HUES48 (cell line): Measurements from ENCODE around the gene SERPINA3.
"Not testable (repeated sequence)": the region's sequence is repeated elsewhere in the genome, so short reads cannot be mapped to it uniquely, and the experiment has no call there.

Source experiments
- H3K27ac ChIP-seq: one replicate; pipeline ENCODE4 v1.7.0; 2013; ENCODE audit warnings: low read depth, low read length, inconsistent platforms
- H3K27me3 ChIP-seq: 2 replicates; pipeline ENCODE4 v1.6.1; 2013; ENCODE audit warnings: mild to moderate bottlenecking, low read length; ENCODE audit not compliant: control insufficient read depth, insufficient read depth
- H3K36me3 ChIP-seq: 2 replicates; pipeline ENCODE4 v1.6.1; 2013; ENCODE audit warnings: low read length; ENCODE audit not compliant: control insufficient read depth, insufficient read depth
- H3K4me1 ChIP-seq: 2 replicates; pipeline ENCODE4 v1.6.1; 2013; ENCODE audit warnings: mild to moderate bottlenecking, low read length; ENCODE audit not compliant: control insufficient read depth, insufficient read depth
- H3K4me3 ChIP-seq: 2 replicates; pipeline ENCODE4 v1.5.1; 2013; ENCODE audit warnings: mild to moderate bottlenecking, low read depth, low read length
- H3K9ac ChIP-seq: 2 replicates; pipeline ENCODE4 v1.6.1; 2013; ENCODE audit warnings: mild to moderate bottlenecking, low read depth, low read length, moderate library complexity
- H3K9me3 ChIP-seq: 2 replicates; pipeline ENCODE4 v1.6.1; 2013; ENCODE audit warnings: low read length; ENCODE audit not compliant: control insufficient read depth, insufficient read depth

SERPINA3 gene

DNA sequence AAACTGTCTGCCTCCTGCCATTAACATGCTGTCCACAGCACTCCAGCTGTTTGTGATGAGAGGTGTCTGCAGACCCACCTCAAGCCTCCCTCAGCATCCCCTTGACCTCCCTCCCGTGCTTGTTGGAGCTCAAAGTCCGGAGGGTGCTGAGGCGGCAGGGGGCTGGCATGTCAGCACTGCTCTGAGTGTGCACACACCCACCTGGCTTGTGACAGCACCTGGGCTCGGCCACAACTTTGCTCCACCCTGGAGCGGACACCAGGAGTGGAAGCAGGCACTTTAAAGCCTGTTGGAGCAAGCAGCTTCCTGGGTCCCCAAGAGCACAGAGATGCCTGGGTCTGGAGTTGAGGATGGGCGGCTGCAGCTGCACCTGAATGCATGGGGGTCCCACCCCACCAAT is 20.9 kb downstream of the SERPINA3 start:
- Histone ChIP-seq H3K9ac (no peak overlapping the region), H3K36me3 (no peaks in the 10 kb centered on the region), H3K27ac (no peak overlapping the region), H3K4me3 (no peak overlapping the region), H3K27me3 (no peaks in the 10 kb centered on the region), H3K4me1 (no peaks in the 10 kb centered on the region), H3K9me3 (no peaks in the 10 kb centered on the region)

DNA sequence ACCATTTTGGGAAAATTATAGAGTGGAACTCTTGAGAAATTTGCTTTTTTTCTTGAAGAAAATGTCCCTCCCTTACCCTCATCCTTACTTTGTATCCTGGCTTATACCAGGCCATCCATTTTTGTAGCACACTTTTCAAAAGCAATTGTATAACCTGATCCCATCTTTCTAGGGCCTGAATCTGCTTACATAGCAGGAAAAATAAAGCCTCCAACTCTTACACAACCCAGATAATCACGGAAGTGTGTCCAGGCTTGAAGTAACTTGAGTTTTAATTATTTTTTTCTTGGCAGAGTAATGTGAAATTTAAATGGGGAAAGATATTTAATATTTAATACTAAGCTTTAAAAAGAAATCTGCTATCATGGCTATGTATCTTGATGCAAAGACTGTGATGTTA is 23.0 kb downstream of the SERPINA3 start:
- no peak overlapping the region for H3K4me3 ChIP-seq
- no peaks in the 10 kb centered on the region for H3K36me3 ChIP-seq
- H3K9me3 ChIP-seq: no peaks in the 10 kb centered on the region
- H3K27me3 ChIP-seq: no peaks in the 10 kb centered on the region
- no peaks in the 10 kb centered on the region for H3K4me1 ChIP-seq
- no peak overlapping the region for H3K27ac ChIP-seq
- H3K9ac ChIP-seq: no peak overlapping the region

DNA sequence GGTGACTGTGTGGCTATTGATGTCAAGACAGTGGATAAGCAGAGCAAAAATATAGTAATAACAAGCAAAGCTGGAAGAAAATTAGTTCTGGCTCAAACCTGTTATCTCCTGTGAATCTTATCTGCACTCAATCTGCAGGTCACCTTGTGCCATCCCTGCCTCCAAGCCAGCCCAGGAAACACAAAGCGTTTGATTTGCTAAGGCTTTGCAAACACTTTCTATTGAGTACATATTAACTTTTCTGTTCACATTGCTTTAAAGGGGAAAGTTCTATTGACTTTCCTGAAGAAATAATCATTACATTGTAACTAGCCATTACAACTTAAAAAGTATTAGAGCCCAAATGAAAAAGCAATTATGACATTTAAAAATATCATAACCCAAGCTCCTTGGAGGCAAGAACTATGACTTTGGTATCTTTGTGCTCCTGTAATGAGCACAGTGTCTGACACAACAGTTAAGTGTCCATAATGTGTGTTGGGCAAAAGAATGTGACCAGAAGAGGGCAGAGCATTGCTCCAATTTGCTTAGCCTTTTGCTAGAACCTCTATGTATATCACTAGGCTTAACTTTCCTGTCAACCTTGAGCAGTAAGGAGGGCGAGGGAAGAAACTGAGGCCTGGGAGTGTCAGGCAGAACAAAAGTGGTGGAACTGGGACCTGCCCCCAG is 24.7 kb downstream of the SERPINA3 start:
- Histone ChIP-seq H3K9me3 (no peaks in the 10 kb centered on the region), H3K4me3 (no peak overlapping the region), H3K36me3 (no peaks in the 10 kb centered on the region), H3K27me3 (no peaks in the 10 kb centered on the region), H3K4me1 (no peaks in the 10 kb centered on the region), H3K9ac (no peak overlapping the region), H3K27ac (no peak overlapping the region)

DNA sequence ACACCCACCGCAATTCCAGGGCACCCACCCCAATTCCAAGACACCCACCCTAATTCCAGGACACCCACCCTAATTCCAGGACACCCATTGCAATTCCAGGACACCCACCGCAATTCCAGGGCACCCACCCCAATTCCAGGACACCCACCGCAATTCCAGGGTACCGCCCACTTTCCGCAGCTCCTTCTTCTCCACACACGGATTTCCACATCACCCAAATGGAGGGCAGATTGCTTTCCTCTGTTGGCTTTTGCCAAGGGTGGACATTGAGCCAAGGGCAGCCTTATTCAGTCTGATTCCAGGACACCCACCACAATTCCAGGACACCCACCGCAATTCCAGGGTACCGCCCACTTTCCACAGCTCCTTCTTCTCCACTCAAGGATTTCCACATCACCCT is 25.6 kb downstream of the SERPINA3 start:
- not testable (repeated sequence) for H3K36me3 ChIP-seq, H3K9ac ChIP-seq, H3K9me3 ChIP-seq, H3K27me3 ChIP-seq, H3K4me3 ChIP-seq, H3K27ac ChIP-seq, H3K4me1 ChIP-seq

DNA sequence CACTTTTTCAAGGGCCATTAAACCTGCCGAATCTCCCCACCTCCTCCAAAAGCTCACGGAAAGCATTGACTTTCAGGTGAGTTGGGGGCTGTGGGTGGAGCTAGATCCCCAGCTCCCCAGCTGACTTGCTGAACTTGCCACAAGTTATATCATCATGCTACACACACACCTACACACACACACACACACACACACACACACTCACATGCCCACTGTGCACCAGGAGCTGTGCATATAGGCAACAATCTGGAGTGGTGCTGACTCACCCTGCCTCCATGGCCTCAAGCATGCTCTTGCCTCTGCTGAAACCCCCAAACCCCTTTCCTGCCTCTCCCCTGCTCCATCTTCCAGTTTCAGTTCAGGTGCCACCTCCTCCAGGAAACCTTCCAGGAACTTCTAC is 26.1 kb downstream of the SERPINA3 start:
- Histone ChIP-seq H3K27ac (no peak overlapping the region), H3K27me3 (no peaks in the 10 kb centered on the region), H3K4me3 (no peak overlapping the region), H3K36me3 (no peaks in the 10 kb centered on the region), H3K4me1 (no peaks in the 10 kb centered on the region), H3K9ac (no peak overlapping the region), H3K9me3 (no peaks in the 10 kb centered on the region)

DNA sequence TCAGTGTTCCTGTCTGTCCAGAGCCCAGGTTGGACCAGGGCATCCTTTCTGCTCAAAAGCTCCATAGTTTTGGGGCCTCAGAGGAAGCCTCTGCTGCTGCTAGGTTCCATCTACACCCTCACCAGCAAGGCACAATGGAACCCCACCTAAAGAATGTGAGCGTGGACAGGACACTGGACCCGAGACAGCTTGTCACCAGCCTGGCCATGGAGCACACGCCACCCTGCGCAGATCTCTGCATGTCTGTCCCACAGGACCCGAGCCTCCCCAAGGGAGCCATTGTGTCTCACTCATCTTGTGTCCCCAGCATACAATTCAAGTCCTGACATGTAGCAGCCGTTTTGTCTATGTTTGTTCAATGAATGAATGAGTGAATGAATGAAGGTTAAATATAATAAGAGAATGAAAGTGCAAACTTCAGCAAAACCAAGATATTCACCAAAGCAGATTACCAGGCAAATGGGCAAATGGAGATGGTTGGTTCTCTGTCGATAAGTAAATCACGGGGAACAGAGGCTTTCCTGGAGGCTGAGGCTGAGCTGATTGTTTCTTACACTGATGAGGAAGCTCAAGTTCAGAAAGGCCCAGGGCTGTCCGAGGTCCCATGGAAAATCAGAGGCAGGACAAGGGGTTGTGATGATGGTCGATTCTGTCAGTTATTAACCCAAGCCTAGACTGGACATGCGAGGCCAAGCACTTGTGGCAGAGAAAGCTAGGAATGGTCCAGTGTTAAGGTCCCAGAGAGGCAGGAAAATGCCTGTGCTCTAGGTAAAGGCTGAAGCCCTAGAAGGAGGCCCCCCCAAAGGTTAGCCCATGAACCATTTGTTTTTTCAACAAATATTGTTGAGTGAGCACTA is 27.0 kb downstream of the SERPINA3 start:
- no peak overlapping the region for H3K4me3 ChIP-seq
- no peaks in the 10 kb centered on the region for H3K27me3 ChIP-seq
- no peaks in the 10 kb centered on the region for H3K36me3 ChIP-seq
- H3K27ac ChIP-seq: no peak overlapping the region
- no peaks in the 10 kb centered on the region for H3K9me3 ChIP-seq
- no peak overlapping the region for H3K9ac ChIP-seq
- no peaks in the 10 kb centered on the region for H3K4me1 ChIP-seq

DNA sequence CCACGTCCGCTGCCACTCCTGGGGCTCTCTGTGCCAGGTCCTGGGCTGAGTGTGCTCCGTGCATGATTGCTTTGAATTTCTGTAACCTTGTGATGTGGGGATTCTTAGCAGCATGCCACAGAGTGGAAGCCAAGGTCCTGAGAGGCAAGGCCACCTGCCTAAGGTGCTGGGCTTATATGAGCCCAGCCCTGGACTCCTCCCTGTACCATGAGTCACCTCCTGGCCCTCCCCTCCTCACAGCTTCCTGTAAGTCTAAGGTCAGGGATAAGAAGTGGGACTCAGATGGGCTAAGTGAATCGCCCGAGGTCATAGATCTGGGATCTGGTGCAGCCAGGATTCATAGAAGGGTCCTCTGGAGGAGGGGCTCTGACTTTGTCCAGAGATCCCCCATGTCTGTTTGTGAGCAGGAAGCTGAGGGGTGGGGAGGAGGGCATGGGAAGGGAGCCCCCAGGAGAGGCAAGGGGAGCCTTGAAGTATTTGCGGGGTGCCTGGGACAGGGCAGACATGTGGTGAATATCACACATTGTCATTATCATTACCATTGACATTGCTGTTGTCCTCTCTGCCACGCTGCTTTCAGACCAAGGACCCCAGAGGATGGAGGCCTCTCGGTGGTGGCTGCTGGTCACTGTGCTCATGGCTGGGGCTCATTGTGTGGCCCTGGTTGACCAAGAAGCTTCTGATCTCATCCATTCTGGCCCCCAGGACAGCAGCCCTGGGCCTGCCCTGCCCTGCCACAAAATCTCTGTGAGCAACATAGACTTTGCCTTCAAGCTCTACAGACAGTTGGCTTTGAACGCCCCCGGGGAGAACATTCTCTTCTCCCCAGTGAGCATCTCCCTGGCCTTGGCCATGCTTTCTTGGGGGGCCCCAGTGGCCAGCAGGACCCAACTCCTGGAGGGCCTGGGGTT is 28.8 kb downstream of the SERPINA3 start:
- Histone ChIP-seq H3K9me3 (no peaks in the 10 kb centered on the region), H3K9ac (no peak overlapping the region), H3K27ac (peak overlapping the region; percentile 65), H3K36me3 (no peaks in the 10 kb centered on the region), H3K27me3 (no peaks in the 10 kb centered on the region), H3K4me1 (no peaks in the 10 kb centered on the region), H3K4me3 (no peak overlapping the region)

DNA sequence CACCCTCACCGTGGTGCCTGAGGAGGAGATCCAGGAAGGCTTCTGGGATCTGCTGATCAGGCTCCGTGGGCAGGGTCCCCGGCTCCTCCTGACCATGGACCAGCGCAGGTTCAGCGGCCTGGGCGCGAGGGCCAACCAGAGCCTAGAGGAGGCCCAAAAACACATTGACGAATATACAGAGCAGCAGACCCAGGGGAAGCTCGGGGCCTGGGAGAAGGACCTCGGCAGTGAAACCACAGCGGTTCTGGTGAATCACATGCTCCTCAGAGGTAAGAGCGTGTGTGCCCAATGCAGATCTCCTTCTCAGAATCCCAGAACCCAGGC is 29.4 kb downstream of the SERPINA3 start:
- H3K4me1 ChIP-seq: no peaks in the 10 kb centered on the region
- no peaks in the 10 kb centered on the region for H3K36me3 ChIP-seq
- no peaks in the 10 kb centered on the region for H3K27me3 ChIP-seq
- H3K27ac ChIP-seq: no peak overlapping the region
- no peaks in the 10 kb centered on the region for H3K9me3 ChIP-seq
- no peak overlapping the region for H3K4me3 ChIP-seq
- no peak overlapping the region for H3K9ac ChIP-seq

DNA sequence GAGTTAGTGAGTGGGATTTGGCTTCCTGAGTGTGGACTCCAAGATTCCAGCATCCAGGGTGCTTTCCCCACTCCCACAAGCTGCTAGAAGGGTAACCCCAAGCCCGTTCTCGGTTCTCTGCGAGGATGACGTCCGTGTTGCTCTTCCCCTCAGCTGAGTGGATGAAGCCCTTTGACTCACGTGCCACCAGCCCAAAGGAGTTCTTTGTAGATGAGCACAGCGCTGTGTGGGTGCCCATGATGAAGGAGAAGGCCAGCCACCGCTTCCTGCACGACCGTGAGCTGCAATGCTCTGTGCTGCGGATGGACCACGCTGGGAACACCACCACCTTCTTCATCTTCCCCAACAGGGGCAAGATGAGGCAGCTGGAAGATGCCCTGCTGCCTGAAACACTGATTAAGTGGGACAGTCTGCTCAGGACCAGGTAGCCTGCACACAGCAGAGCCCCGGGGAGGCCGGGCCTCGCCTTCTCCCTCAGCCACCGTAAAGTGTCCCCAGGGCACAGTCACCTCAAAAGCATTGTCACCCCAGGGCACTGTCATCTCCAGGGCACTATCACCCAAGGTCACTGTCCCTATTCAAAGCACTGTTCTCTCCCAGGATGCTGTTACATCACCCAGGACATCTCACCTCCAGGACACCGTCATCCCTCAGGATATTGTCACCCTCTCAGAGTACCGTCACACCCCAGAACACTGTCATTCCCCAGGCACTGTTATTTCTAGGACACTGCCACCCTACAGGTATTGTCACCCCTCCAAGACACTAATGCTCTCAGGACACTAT is 31.3 kb downstream of the SERPINA3 start:
- Histone ChIP-seq H3K9ac (no peak overlapping the region), H3K9me3 (no peaks in the 10 kb centered on the region), H3K27me3 (no peaks in the 10 kb centered on the region), H3K36me3 (no peaks in the 10 kb centered on the region), H3K4me3 (no peak overlapping the region), H3K4me1 (no peaks in the 10 kb centered on the region), H3K27ac (no peak overlapping the region)

DNA sequence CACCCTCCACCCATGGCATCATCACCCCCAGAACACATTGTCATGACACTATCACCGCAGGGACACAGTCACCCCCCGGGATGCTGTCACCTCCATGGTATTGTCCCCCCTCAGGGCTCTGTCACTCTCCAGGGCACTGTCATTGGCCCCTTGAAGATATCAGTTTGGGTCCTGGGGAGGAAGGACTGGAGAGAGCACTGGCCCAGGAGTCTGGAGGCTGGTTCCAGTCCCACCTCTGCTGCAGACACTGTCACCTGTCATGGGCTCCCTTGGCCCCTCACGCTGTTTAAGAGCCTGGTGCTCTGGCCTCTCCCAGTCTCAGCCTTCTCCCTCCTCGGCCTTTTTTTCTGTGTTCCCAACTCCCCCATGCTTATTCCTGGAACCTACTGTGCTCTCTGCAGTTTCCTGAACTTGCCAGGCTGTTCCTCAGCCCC is 31.9 kb downstream of the SERPINA3 start:
- no peaks in the 10 kb centered on the region for H3K4me1 ChIP-seq
- H3K27ac ChIP-seq: no peak overlapping the region
- H3K9ac ChIP-seq: no peak overlapping the region
- no peaks in the 10 kb centered on the region for H3K36me3 ChIP-seq
- H3K27me3 ChIP-seq: no peaks in the 10 kb centered on the region
- no peak overlapping the region for H3K4me3 ChIP-seq
- no peaks in the 10 kb centered on the region for H3K9me3 ChIP-seq
